22Rv1 (cell line): Measurements from ENCODE around the gene MFSD6L.

ENCODE experiments used
- CTCF ChIP-seq: fragments of 450-650 bp; IDR thresholded peaks from 2 replicates; pipeline ENCODE4 v1.5.1; 2017; ENCODE audit warnings: mild to moderate bottlenecking
- ZFX ChIP-seq: fragments of 450-650 bp; IDR thresholded peaks from 2 replicates; pipeline ENCODE4 v1.6.1; 2017; ENCODE audit warnings: antibody characterized with exemption, borderline replicate concordance

GRCh38 chr17:8791248-8791909, 7.8 kb downstream of the MFSD6L start:
- TF ChIP-seq CTCF, result no peak
- TF ChIP-seq ZFX, result no peak
